Breast epithelium (tissue), 3 donors: ENCODE results near the gene IGFN1.

Experiments
- POLR2A ChIP-seq: fragments of 450-650 bp; IDR thresholded peaks from one replicate; pipeline ENCODE4 v1.6.1; 2016; ENCODE audit warnings: antibody characterized with exemption, mild to moderate bottlenecking, moderate library complexity
- POLR2AphosphoS5 ChIP-seq, 3 donors: sonication (generic); formaldehyde crosslinking; IDR thresholded peaks; one replicate each; pipeline ENCODE4 v1.6.1; 2017; ENCODE audit warnings: antibody characterized with exemption in 3 of 3
- TF ChIP-seq, protein P1 (sequence below), 3 donors: fragments of 450-650 bp; IDR thresholded peaks; one replicate each; pipeline ENCODE4 v1.5.1; 2016 to 2017; ENCODE audit warnings: antibody characterized with exemption in 3 of 3, mild to moderate bottlenecking in 3 of 3, moderate library complexity in 3 of 3

DNA sequence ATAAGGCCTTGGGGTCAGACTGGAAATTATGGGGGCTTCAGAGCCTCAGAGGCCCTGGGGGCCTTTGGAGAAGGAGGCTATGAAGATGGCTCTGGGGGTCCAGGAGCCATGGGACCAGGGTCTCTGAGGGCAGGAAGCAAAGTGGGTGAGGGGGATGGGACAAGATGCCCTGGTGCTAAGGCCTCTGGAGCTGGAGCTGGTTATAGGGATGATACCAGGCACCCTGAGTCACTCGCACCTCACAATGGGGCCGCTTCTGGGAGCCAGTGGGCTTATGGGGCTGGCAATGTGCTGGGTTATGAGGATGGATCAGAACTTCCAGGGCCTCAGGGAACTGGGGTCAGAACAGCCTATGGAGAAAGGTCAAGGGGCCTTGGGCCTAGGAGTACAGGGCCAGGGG, 17.6 kb downstream of the IGFN1 start:
- TF ChIP-seq, protein P1, sequence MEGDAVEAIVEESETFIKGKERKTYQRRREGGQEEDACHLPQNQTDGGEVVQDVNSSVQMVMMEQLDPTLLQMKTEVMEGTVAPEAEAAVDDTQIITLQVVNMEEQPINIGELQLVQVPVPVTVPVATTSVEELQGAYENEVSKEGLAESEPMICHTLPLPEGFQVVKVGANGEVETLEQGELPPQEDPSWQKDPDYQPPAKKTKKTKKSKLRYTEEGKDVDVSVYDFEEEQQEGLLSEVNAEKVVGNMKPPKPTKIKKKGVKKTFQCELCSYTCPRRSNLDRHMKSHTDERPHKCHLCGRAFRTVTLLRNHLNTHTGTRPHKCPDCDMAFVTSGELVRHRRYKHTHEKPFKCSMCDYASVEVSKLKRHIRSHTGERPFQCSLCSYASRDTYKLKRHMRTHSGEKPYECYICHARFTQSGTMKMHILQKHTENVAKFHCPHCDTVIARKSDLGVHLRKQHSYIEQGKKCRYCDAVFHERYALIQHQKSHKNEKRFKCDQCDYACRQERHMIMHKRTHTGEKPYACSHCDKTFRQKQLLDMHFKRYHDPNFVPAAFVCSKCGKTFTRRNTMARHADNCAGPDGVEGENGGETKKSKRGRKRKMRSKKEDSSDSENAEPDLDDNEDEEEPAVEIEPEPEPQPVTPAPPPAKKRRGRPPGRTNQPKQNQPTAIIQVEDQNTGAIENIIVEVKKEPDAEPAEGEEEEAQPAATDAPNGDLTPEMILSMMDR (IDR thresholded peaks at IDR 0.05), result no peak
- TF ChIP-seq POLR2A (no peak), POLR2AphosphoS5 (IDR thresholded peaks at IDR 0.05) (no peak)
